H1 (cell line): ENCODE results near the gene ARMC12. TPM values are rescaled to one million over a fixed set of nuclear protein-coding genes. Genes with fewer than 3 reads are reported as not detected.

ENCODE experiments used
- CTCF ChIA-PET: fragments of 300-600 bp; sonication (Branson Sonifier 250); formaldehyde crosslinking; loops from one replicate; lab custom pipeline; 2021; ENCODE audit not compliant: partially characterized antibody; lab: Charles Lee
- POLR2A ChIA-PET: fragments of 300-600 bp; sonication (Branson Sonifier 250); formaldehyde crosslinking; loops from one replicate; lab custom pipeline; 2021; ENCODE audit warnings: inconsistent platforms; ENCODE audit not compliant: partially characterized antibody; lab: Charles Lee
- DNase-seq, 2 experiments: peaks; one replicate each; pipeline versions ENCODE4 v3.0.0 to v3.0.0-alpha.2; 2010 to 2022; ENCODE audit warnings: low spot score in 2 of 2, low read depth in 1 of 2, mixed read lengths in 1 of 2
- FAIRE-seq: peaks from 2 replicates; lab custom pipeline; 2011; peaks lifted over from hg19 to GRCh38; lab: Jason Lieb, UNC
- H2AFZ ChIP-seq: 2 replicates; pipeline ENCODE4 v1.8.1; 2012; ENCODE audit warnings: low read length, inconsistent platforms
- H2AK5ac ChIP-seq: 2 replicates; pipeline ENCODE4 v1.6.1; 2013; ENCODE audit warnings: low read depth, low read length
- H2BK120ac ChIP-seq: replicated peaks from 2 replicates; pipeline ENCODE3; 2013; ENCODE audit warnings: low read depth, low read length, inconsistent platforms
- H2BK12ac ChIP-seq: 2 replicates; pipeline ENCODE4 v1.6.1; 2013; ENCODE audit warnings: low read depth, low read length
- H2BK15ac ChIP-seq: 2 replicates; pipeline ENCODE4 v1.6.1; 2013; ENCODE audit warnings: low read length
- H2BK20ac ChIP-seq: 2 replicates; pipeline ENCODE4 v1.6.1; 2013; ENCODE audit warnings: low read length
- H2BK5ac ChIP-seq: 2 replicates; pipeline ENCODE4 v1.6.1; 2013; ENCODE audit warnings: low read depth, low read length
- H3K14ac ChIP-seq: 2 replicates; pipeline ENCODE4 v1.6.1; 2013; ENCODE audit warnings: inconsistent platforms; ENCODE audit not compliant: insufficient read length
- H3K18ac ChIP-seq: 2 replicates; pipeline ENCODE4 v1.6.1; 2013; ENCODE audit warnings: low read length; ENCODE audit errors: extremely low read depth
- H3K23ac ChIP-seq: 2 replicates; pipeline ENCODE4 v1.6.1; 2013; ENCODE audit warnings: inconsistent platforms; ENCODE audit not compliant: insufficient read length
- H3K23me2 ChIP-seq: 2 replicates; pipeline ENCODE4 v1.6.1; 2013; ENCODE audit warnings: low read depth, low read length
- H3K27ac ChIP-seq: 2 replicates; pipeline ENCODE4 v1.6.1; 2011; ENCODE audit warnings: low read depth, low read length, inconsistent platforms
- H3K27me3 ChIP-seq, 4 experiments: replicated peaks in 1 of 4; 1 replicate in 1 of 4; 2 replicates in 3 of 4; pipeline versions ENCODE4 v1.6.1 to v1.8.1; 2011 to 2013; ENCODE audit warnings: low read length in 3 of 4, mild to moderate bottlenecking in 3 of 4, inconsistent platforms in 2 of 4, mixed read lengths in 2 of 4, moderate library complexity in 1 of 4; ENCODE audit not compliant: control insufficient read depth in 3 of 4, insufficient read depth in 3 of 4; ENCODE audit errors: extremely low read depth in 1 of 4
- H3K36me3 ChIP-seq, 4 experiments: 2 replicates each; pipeline versions ENCODE4 v1.6.1 to v1.8.1; 2011 to 2013; ENCODE audit warnings: mild to moderate bottlenecking in 4 of 4, low read length in 3 of 4, moderate library complexity in 2 of 4, control low read depth in 1 of 4, inconsistent platforms in 1 of 4; ENCODE audit not compliant: insufficient read depth in 4 of 4, control insufficient read depth in 2 of 4
- H3K4ac ChIP-seq: replicated peaks from 2 replicates; pipeline ENCODE3; 2013; ENCODE audit warnings: low read length, low read depth, mixed read lengths, inconsistent platforms; ENCODE audit not compliant: insufficient read length
- H3K4me1 ChIP-seq, 4 experiments: replicated peaks in 1 of 4; 1 replicate in 1 of 4; 2 replicates in 3 of 4; pipeline versions ENCODE4 v1.6.1 to v1.8.1; 2011 to 2013; ENCODE audit warnings: low read length in 3 of 4, inconsistent platforms in 2 of 4, mixed read lengths in 1 of 4; ENCODE audit not compliant: insufficient read depth in 4 of 4, control insufficient read depth in 3 of 4
- H3K4me2 ChIP-seq, 2 experiments: 2 replicates each; pipeline versions ENCODE4 v1.6.1 to v1.8.1; 2011 to 2013; ENCODE audit warnings: low read depth in 2 of 2, low read length in 2 of 2, control low read depth in 1 of 2, inconsistent platforms in 1 of 2, mild to moderate bottlenecking in 1 of 2; ENCODE audit not compliant: insufficient read depth in 1 of 2
- H3K4me3 ChIP-seq, 4 experiments: fragments of 200-600, 300-600 bp in 1 of 4; sonication (generic), shearing (Covaris generic), sonication (Bioruptor Twin) in 1 of 4; 2 replicates each; pipeline versions ENCODE4 v1.5.1 to v1.8.1; 2011 to 2016; ENCODE audit warnings: low read length in 4 of 4, low read depth in 3 of 4, control low read depth in 2 of 4, inconsistent platforms in 2 of 4, mild to moderate bottlenecking in 2 of 4, mixed read lengths in 1 of 4, moderate library complexity in 1 of 4; ENCODE audit not compliant: insufficient read depth in 2 of 4; ENCODE audit errors: extremely low read depth in 1 of 4
- H3K56ac ChIP-seq: replicated peaks from 2 replicates; pipeline ENCODE3; 2013; ENCODE audit warnings: low read depth, mild to moderate bottlenecking, mixed read lengths, low read length, inconsistent platforms; ENCODE audit not compliant: insufficient read length
- H3K79me1 ChIP-seq: 2 replicates; pipeline ENCODE4 v1.6.1; 2013; ENCODE audit warnings: low read depth, low read length, control low read depth
- H3K79me2 ChIP-seq, 2 experiments: 2 replicates each; pipeline versions ENCODE4 v1.6.1 to v1.8.1; 2012 to 2013; ENCODE audit warnings: low read length in 2 of 2, mild to moderate bottlenecking in 2 of 2, inconsistent platforms in 1 of 2; ENCODE audit not compliant: insufficient read depth in 2 of 2, control insufficient read depth in 1 of 2
- H3K9ac ChIP-seq, 4 experiments: replicated peaks in 1 of 4; 1 replicate in 1 of 4; 2 replicates in 3 of 4; pipeline versions ENCODE4 v1.6.1 to v1.8.1; 2011 to 2013; ENCODE audit warnings: low read depth in 3 of 4, low read length in 3 of 4, control low read depth in 2 of 4, mild to moderate bottlenecking in 2 of 4, moderate library complexity in 2 of 4, inconsistent platforms in 1 of 4; ENCODE audit errors: extremely low read depth in 1 of 4
- H3K9me3 ChIP-seq, 2 experiments: 2 replicates each; pipeline versions ENCODE4 v1.6.1 to v1.8.1; 2012 to 2013; ENCODE audit warnings: mild to moderate bottlenecking in 2 of 2, moderate library complexity in 2 of 2, control low read depth in 1 of 2, inconsistent platforms in 1 of 2, low read depth in 1 of 2, low read length in 1 of 2, mixed read lengths in 1 of 2; ENCODE audit not compliant: insufficient read depth in 2 of 2
- H4K20me1 ChIP-seq, 2 experiments: replicated peaks in 1 of 2; 2 replicates each; pipeline versions ENCODE3 to v1.8.1; 2011 to 2013; ENCODE audit warnings: inconsistent platforms in 2 of 2, low read length in 2 of 2, mild to moderate bottlenecking in 1 of 2; ENCODE audit not compliant: insufficient read depth in 2 of 2, control insufficient read depth in 1 of 2
- H4K5ac ChIP-seq: 2 replicates; pipeline ENCODE4 v1.6.1; 2013; ENCODE audit warnings: low read length, low read depth, mixed read lengths, inconsistent platforms; ENCODE audit not compliant: insufficient read length
- H4K8ac ChIP-seq: 2 replicates; pipeline ENCODE4 v1.8.0; 2013; ENCODE audit warnings: mild to moderate bottlenecking, moderate library complexity, low read length, inconsistent platforms; ENCODE audit not compliant: insufficient read depth; ENCODE audit errors: extremely low read depth
- H4K91ac ChIP-seq: replicated peaks from 2 replicates; pipeline ENCODE3; 2013; ENCODE audit warnings: low read length, mixed read lengths, inconsistent platforms; ENCODE audit not compliant: insufficient read length
- ASH2L ChIP-seq: fragments of 200-600, 300-600 bp; sonication (generic); IDR thresholded peaks from one replicate; pipeline ENCODE4 v1.7.1; 2017; ENCODE audit warnings: low read length
- ATF2 ChIP-seq: IDR thresholded peaks from 2 replicates; pipeline ENCODE4 v1.6.1; 2012; ENCODE audit warnings: low read length, inconsistent platforms
- CTBP2 ChIP-seq: IDR thresholded peaks from 2 replicates; pipeline ENCODE4 v1.7.0; 2011; ENCODE audit warnings: borderline replicate concordance, mild to moderate bottlenecking, moderate library complexity, mixed read lengths, low read length; ENCODE audit not compliant: insufficient read depth, insufficient read length
- EZH2 ChIP-seq: fragments of 200-600 bp; sonication (generic); IDR thresholded peaks from 2 replicates; pipeline ENCODE4 v1.7.1; 2012; ENCODE audit warnings: low read depth, mild to moderate bottlenecking, moderate library complexity, low read length, inconsistent platforms; ENCODE audit not compliant: severe bottlenecking
- HDAC6 ChIP-seq: IDR thresholded peaks from one replicate; pipeline ENCODE4 v1.7.1; 2012; ENCODE audit warnings: low read depth, mild to moderate bottlenecking, inconsistent platforms, low read length, moderate library complexity
- JUN ChIP-seq: IDR thresholded peaks from 2 replicates; pipeline ENCODE4 v1.6.1; 2011; ENCODE audit warnings: low read depth, mild to moderate bottlenecking, improper control_type of control experiment, low read length
- KDM5A ChIP-seq: fragments of 200-600 bp; IDR thresholded peaks from 2 replicates; pipeline ENCODE4 v1.7.1; 2012; ENCODE audit warnings: mild to moderate bottlenecking, low read length, inconsistent platforms, mixed read lengths
- POLR2AphosphoS5 ChIP-seq: IDR thresholded peaks from 2 replicates; pipeline ENCODE4 v1.6.1; 2011; ENCODE audit warnings: low read depth, low read length
- POU5F1 ChIP-seq: IDR thresholded peaks from 2 replicates; pipeline ENCODE4 v1.6.1; 2011; ENCODE audit warnings: low read depth, mild to moderate bottlenecking, low read length, moderate library complexity
- RBBP5 ChIP-seq: IDR thresholded peaks from 2 replicates; pipeline ENCODE4 v1.7.1; 2012; ENCODE audit warnings: low read depth, mild to moderate bottlenecking, inconsistent platforms, low read length, moderate library complexity, borderline replicate concordance
- SP2 ChIP-seq: IDR thresholded peaks from 2 replicates; pipeline ENCODE4 v1.6.1; 2012; ENCODE audit warnings: mild to moderate bottlenecking, low read length, inconsistent platforms
- WGBS, 2 experiments: shearing (Covaris generic) in 1 of 2; methylation state at CpG; one replicate each; pipeline versions ENCODE4 v1.1.6 to v1.1.7; 2013 to 2015; ENCODE audit warnings: low lambda C conversion rate in 2 of 2, mixed read lengths in 2 of 2, inconsistent platforms in 1 of 2, low coverage in 1 of 2, missing lambda C conversion rate in 1 of 2; ENCODE audit not compliant: insufficient replicate concordance in 2 of 2, insufficient coverage in 1 of 2, insufficient read length in 1 of 2; ENCODE audit errors: extremely low coverage in 1 of 2, missing lambda C conversion rate in 1 of 2; 5-methylcytosine and 5-hydroxymethylcytosine counted together
- polyA plus RNA-seq, 7 experiments: library from polyadenylated mRNA; depleted of rRNA in 3 of 7; stranded (reverse) in 5 of 7; unstranded in 2 of 7; fragments of >200 nt in 5 of 7; fragments of 200-250 nt in 2 of 7; gene quantifications; 1 replicate in 5 of 7; 2 replicates in 1 of 7; 4 replicates in 1 of 7; pipeline versions ENCODE4 v1.2.1 to v1.2.3, GENCODE V29; 2011 to 2013; ENCODE audit warnings: missing spikeins in 2 of 7, mixed read lengths in 2 of 7
- total RNA-seq: library from RNA; stranded (reverse); fragmentation: NEBNext Ultra II Directional; extraction: Animal tissue kit (Norgen Biotek cat#: 25700); gene quantifications from 2 replicates; pipeline ENCODE4 v1.2.1, GENCODE V29; 2021

Gene ARMC12
- total and polyA plus RNA-seq, 2 of the 8 experiments (the other 6 are each of a cell fraction or from before 2014, with no cell fraction given): 0.86 to 3.7 TPM

GRCh38 chr6:35729722-35730121 lies 7.1 kb upstream of the ARMC12 start:
- DNase-seq (no peak), FAIRE-seq (no peak)
- no peak for TF ChIP-seq JUN
- TF ChIP-seq HDAC6: no peak
- no peak for TF ChIP-seq SP2
- no peak for TF ChIP-seq CTBP2
- TF ChIP-seq ASH2L: no peak
- TF ChIP-seq POU5F1: no peak
- TF ChIP-seq RBBP5: no peak
- no peak for TF ChIP-seq POLR2AphosphoS5
- no peak for TF ChIP-seq ATF2
- no peak for TF ChIP-seq KDM5A
- no peak for TF ChIP-seq EZH2
- Histone ChIP-seq H2BK15ac (peak overlapping the region; percentile 88; the same call in 1 of the 2 replicates), H3K4me3 (no peak overlapping the region), H3K36me3 (no peaks in the 10 kb centered on the region), H4K91ac (no peak overlapping the region), H3K14ac (no peak overlapping the region), H4K20me1 (no peaks in the 10 kb centered on the region), H3K4ac (no peak overlapping the region), H2BK5ac (peak overlapping the region; percentile 63; the same call in 1 of the 2 replicates), H3K79me2 (no peaks in the 10 kb centered on the region), H4K5ac (no peak overlapping the region), H3K9ac (no peak overlapping the region), H4K8ac (no peak overlapping the region), H3K56ac (no peak overlapping the region), H2BK20ac (peak overlapping the region; percentile 86; the same call in 1 of the 2 replicates), H3K9me3 (no peaks in the 10 kb centered on the region), H2AK5ac (peak overlapping the region; percentile 83), H2AFZ (no peak overlapping the region), H2BK120ac (no peak overlapping the region), H3K4me1 (peaks cover 10 to 40% (median 32%) of the 10 kb centered on the region in 4 experiments), H2BK12ac (peak overlapping the region; percentile 97; the same call in 1 of the 2 replicates), H3K27me3 (peaks cover 0 to 7% (median 1%) of the 10 kb centered on the region in 4 experiments; a peak in 3 of 7 replicates), H3K18ac (0 out of 2 replicates have a peak overlapping the region, but pooled peaks have one; percentile 48), H3K23ac (no peak overlapping the region), H3K23me2 (peaks cover 22% of the 10 kb centered on the region), H3K4me2 (peak overlapping the region in 1 of 2 experiments; percentile 78; a peak in 1 of 4 replicates), H3K27ac (no peak overlapping the region), H3K79me1 (no peaks in the 10 kb centered on the region)
- 81% methylated on average over 2 of the region's 2 CpGs; no CpG with 5 or more reads in 1 of the 2 experiments for WGBS, 2 experiments
- CTCF ChIA-PET: interaction anchor here (2.7 kb wide), 1 partner anchor 146 kb away, joined by 7 read pairs; no protein-coding TSS in a partner anchor
- POLR2A ChIA-PET: no interaction called here
